ENCODE results near the gene EBPL.

DNA sequence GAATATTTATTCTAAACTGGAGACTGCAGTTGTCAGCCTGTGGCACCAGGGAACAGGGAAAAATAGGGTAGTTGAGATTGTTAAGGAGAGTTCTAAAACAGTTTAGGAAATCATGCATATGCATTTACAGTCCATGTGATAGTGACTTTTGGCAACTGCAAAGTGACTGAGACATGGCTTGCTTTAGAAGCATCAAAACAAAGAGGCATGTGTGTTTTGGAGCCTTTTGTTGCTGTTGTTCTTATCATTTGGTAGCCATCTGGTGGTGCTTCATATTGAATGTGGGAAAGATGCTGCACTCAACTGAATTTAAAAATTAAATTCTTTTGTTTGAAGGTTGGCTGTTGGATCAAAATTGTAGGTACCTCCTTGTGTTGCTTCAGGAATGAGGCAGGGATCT is 10.2 kb upstream of the EBPL start:
- no peak for TF ChIP-seq EP300 (IDR thresholded peaks at IDR 0.05)
- TF ChIP-seq, protein P1, sequence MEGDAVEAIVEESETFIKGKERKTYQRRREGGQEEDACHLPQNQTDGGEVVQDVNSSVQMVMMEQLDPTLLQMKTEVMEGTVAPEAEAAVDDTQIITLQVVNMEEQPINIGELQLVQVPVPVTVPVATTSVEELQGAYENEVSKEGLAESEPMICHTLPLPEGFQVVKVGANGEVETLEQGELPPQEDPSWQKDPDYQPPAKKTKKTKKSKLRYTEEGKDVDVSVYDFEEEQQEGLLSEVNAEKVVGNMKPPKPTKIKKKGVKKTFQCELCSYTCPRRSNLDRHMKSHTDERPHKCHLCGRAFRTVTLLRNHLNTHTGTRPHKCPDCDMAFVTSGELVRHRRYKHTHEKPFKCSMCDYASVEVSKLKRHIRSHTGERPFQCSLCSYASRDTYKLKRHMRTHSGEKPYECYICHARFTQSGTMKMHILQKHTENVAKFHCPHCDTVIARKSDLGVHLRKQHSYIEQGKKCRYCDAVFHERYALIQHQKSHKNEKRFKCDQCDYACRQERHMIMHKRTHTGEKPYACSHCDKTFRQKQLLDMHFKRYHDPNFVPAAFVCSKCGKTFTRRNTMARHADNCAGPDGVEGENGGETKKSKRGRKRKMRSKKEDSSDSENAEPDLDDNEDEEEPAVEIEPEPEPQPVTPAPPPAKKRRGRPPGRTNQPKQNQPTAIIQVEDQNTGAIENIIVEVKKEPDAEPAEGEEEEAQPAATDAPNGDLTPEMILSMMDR (IDR thresholded peaks at IDR 0.05) = no peak

Data from upper lobe of left lung (tissue), 4 donors.